ENCODE results near the gene TRMU.

TRMU gene

DNA sequence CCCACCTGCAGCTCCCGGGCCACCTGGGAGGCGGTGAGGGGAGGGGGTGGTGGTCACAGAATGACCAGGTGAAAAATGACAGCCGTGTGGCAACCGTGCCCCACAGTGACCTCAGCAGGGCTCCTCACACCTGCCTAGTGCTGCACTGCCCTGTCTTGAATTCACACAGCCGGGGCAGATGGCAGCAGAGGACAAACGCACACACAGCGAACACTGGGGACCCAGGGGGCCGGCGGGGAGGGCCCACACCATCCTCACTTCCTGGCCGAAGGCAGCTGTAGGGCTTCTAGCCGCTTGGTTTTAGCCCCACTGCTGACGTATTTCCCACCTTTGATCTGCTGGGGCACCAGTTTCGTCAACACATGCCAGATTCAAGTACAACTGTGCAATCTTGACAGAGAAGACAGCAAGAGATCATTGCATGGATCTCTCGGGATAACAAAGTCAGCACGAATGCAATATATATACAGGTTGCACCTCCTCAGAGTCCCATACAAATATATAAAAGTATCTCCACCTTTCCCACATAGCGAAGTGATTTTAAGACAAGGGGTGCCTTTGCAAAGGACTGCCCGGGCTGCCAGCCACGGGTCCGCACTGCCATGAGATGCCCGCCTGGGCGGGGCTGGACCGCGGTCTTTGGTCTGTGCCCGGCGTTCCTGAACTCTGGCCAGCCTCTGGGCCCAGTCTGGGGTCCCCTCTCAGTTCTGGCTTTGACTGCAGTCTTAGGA, 26.9 kb downstream of the TRMU start:
- TF ChIP-seq, protein P1, sequence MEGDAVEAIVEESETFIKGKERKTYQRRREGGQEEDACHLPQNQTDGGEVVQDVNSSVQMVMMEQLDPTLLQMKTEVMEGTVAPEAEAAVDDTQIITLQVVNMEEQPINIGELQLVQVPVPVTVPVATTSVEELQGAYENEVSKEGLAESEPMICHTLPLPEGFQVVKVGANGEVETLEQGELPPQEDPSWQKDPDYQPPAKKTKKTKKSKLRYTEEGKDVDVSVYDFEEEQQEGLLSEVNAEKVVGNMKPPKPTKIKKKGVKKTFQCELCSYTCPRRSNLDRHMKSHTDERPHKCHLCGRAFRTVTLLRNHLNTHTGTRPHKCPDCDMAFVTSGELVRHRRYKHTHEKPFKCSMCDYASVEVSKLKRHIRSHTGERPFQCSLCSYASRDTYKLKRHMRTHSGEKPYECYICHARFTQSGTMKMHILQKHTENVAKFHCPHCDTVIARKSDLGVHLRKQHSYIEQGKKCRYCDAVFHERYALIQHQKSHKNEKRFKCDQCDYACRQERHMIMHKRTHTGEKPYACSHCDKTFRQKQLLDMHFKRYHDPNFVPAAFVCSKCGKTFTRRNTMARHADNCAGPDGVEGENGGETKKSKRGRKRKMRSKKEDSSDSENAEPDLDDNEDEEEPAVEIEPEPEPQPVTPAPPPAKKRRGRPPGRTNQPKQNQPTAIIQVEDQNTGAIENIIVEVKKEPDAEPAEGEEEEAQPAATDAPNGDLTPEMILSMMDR (IDR thresholded peaks at IDR 0.05; ENCODE audit: low read depth, low read length, missing control alignments): no peak
- DNase-seq (ENCODE audit: low read depth): no peak
- H3K4me3 ChIP-seq (ENCODE audit: low read depth, low read length): no peak overlapping the region
- in situ Hi-C loops (cut with HindIII; ENCODE audit: low sequenced_read_pairs): no loop called here

DNA sequence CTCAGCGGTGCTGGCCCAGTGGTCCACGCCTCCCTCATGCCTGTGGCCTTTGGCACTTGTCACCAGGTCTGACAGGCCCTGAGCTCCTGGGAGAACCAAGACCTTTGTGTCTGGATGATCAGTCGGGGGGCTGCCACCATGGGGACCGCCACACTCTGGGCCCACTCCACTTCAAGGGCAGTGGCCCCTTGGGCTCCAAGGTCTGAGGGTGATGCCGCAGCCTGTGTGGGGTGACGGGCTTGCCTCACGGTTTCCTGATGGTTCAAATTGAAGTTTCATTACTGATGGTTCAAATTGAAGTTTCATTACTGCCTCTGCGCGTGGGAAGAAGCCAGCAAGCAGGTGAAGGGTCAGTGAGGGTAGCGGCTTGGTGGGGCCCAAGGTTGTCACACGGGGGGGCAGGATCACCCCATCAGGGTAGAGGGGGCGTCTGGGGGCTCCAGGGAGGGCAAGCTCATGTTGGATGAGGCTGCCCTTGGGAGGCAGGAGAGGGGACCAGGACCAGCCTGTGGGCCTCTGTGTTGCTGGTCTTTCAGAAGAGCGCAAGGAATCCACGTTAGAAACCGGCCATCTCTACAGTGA, 27.5 kb downstream of the TRMU start:
- no peak overlapping the region for H3K4me3 ChIP-seq (ENCODE audit: low read depth, low read length)
- in situ Hi-C loops (cut with HindIII; ENCODE audit: low sequenced_read_pairs): no loop called here
- TF ChIP-seq, protein P1 (IDR thresholded peaks at IDR 0.05; ENCODE audit: low read depth, low read length, missing control alignments): no peak
- DNase-seq (ENCODE audit: low read depth): no peak

DNA sequence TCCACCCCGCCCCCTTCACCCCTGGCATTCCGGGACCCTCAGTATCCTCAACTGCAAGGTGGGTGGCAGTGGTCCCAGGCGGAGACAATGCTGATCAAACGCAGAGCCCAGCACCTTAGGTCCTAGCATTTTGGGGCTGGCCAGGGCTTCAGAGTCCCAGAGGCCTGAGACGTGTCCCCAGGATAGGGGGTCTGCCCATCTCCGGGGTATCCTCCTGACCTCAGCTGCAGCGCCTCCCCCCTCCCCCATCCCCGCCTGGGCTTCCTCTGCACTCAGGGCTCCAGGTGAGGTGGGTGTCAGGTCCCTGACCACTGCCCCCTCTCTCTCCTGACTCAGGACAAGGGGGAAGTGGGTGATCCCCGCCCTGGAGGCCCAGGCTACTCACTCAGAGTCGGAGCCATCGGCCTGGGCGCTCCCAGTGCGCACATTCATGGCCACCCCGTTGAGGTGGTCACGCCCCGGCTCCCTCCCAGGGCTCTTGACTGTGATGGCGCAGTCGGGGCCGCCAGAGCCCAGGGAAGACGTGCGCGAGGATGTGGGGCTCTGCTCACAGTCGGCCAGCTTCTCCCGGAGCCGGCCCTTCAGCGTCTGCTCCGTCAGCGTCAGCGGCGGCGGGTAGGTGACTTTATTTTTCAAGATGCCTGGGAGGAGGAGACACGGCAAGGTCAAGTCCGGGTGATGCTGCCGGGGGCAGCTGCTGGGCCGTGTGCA, 28.3 kb downstream of the TRMU start:
- DNase-seq (ENCODE audit: low read depth): no peak
- TF ChIP-seq, protein P1 (IDR thresholded peaks at IDR 0.05; ENCODE audit: low read depth, low read length, missing control alignments): no peak
- no peak overlapping the region for H3K4me3 ChIP-seq (ENCODE audit: low read depth, low read length)
- in situ Hi-C loops (cut with HindIII; ENCODE audit: low sequenced_read_pairs): no loop called here

DNA sequence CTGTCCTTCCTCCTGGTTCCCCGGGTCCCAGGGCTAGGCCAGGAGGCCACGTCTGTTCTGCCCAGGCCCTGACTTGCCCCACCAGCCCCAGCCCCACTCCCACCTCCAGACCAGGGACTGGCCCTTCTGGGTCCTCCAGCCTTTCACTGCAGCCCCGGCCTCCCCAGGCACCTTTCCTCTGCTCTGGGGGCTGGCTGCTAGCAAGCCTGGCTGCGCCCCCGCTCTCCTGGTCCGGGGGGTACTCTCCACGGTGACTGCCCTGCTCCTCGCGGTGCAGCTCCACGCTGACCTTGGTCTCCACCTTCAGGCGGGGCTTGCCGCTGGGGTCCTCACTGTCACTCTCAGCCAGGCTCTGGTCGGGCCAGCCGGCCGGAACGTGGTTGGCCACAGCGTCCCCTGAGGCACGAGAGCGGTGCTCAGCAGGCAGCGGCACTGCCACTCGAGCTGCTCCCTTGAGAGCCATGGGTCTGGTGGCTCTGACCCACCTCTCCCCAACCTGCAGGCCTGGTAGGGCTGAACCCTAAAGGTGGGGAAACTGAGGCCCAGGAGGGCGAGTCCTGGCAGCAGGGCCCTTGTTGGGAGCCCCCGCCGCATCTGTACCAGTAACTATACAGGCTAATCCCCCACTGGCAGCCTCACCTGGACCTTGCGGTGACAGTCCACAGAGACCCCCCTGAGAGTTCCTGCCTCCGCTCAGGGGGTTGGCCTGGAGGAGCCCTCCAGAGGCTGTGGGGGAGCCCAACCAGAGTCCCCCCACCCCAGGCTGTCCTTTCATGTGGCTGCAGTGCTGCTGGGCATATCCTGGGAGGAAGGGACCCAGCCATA, 29.0 kb downstream of the TRMU start:
- H3K4me3 ChIP-seq (ENCODE audit: low read depth, low read length): no peak overlapping the region
- in situ Hi-C loops (cut with HindIII; ENCODE audit: low sequenced_read_pairs): no loop called here

DNA sequence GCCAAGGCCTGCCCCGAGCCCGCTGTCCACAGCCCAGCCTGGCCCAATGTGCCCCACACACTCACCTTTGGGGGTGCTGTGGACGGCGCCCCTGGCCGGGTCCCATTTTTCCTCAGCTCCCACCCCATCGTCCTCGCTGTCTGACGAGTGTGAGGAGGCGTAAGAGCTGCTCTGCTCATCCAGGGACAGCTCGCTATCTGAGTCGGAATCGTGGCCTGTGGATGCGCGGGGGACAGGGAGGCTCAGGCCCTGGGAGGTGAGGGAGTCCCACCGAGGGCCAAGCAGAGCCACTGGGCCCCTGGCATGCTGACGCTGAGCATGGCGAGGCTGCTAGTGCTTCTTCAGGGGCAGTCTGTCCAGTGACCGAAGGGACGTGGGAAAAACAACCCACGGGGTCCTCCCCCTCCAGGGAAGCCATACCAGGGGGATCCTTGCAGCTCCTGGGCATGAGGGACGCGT, 29.7 kb downstream of the TRMU start:
- no peak for DNase-seq (ENCODE audit: low read depth)
- TF ChIP-seq, protein P1 (IDR thresholded peaks at IDR 0.05; ENCODE audit: low read depth, low read length, missing control alignments): no peak
- no peak overlapping the region for H3K4me3 ChIP-seq (ENCODE audit: low read depth, low read length)
- in situ Hi-C loops (cut with HindIII; ENCODE audit: low sequenced_read_pairs): no loop called here

More for the DNA sequence above, 29.0 kb downstream of the TRMU start:
- DNase-seq (ENCODE audit: low read depth): no peak
- TF ChIP-seq, protein P1 (IDR thresholded peaks at IDR 0.05; ENCODE audit: low read depth, low read length, missing control alignments): no peak

DNA sequence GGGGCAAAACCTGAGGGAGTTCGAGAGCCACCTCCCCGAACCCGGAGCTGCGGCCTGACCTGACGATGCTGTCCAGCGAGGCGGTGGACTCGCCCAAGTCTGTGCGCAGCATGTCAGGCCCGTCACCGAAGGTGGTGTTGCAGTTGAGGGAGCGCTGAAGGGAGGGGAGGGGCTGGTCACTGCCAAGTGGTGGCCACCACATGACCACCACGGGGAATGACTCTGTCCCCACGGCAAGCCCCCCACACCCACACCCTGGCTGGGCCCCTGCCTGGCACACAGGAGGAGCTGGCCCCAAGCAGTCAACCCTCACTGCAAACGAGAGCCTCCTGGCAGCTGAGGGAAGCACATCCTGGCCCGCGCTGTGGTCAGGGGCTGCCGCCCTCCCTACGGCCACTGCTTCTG, 30.8 kb downstream of the TRMU start:
- in situ Hi-C loops (cut with HindIII; ENCODE audit: low sequenced_read_pairs): no loop called here
- TF ChIP-seq, protein P1 (IDR thresholded peaks at IDR 0.05; ENCODE audit: low read depth, low read length, missing control alignments): no peak
- no peak overlapping the region for H3K4me3 ChIP-seq (ENCODE audit: low read depth, low read length)
- DNase-seq (ENCODE audit: low read depth): no peak
